PC-3 (cell line): ENCODE results near the gene SGPL1.

ENCODE experiments used
- CTCF ChIP-seq: fragments of 300-600 bp; sonication (generic); conservative IDR thresholded peaks from 2 replicates; pipeline ENCODE4 v1.5.1; 2017; ENCODE audit warnings: antibody characterized with exemption, low read depth, mild to moderate bottlenecking, low read length
- EZH2 ChIP-seq: fragments of 300-600 bp; sonication (generic); IDR thresholded peaks from one replicate; pipeline ENCODE4 v1.6.1; 2017; ENCODE audit warnings: antibody characterized with exemption, mild to moderate bottlenecking, low read length; ENCODE audit not compliant: unreplicated experiment

- TF ChIP-seq CTCF, result no peak
- no peak for TF ChIP-seq EZH2
Measured at GRCh38 chr10:70849582-70850016, 33.9 kb downstream of the SGPL1 start.
